Central memory CD4-positive, alpha-beta T cell (primary cell): ENCODE measurements around the gene ENPP1.
A peak's percentile ranks its signal among the peaks of the same experiment; 100 is the strongest.

Experiments
- DNase-seq: peaks from one replicate; pipeline ENCODE4 v3.0.0; 2022

Gene ENPP1

DNA sequence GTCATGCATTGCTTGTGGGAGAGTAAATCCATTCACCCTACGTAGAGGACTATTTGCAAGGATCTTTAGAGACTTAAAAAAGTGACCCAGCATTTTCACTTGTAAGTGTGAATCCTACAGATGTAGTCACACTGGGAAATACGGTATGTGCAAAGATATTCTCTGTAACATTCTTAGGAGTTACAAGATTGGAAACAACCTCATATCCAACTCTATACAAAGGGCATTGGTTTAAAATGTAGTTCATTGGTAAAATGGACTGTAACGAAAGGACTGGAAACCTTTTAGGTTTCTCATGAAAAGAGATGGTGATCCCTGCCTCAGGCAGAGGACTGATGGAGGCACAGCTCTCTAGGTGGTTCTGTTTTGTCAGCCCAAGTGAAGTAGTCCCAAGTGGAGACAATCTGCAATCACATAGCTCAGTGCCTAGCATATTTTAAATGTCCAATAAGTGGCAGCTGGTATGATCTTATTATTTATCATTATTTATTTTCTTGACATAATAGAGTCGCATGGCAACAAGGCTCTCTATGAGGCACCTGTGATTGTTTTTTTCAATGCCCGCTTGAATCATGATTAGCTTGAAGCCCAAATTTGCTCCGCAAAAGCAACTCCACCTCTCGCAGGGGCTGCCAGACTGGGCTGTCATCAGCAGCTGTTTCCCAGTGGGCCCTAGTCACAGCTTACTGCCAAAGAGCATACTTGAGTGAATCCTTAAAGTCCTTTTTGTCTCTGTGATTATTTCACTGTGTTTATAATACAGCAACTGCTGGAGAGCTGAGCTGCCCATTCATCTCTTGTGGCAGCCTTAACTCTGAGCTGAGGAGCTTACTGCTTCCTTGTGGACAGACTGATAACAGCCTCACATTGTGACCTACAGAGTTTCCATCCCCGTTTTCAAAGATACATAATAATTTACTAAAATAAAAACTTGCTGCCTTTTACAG is 19.8 kb upstream of the ENPP1 start:
- no peak for DNase-seq

DNA sequence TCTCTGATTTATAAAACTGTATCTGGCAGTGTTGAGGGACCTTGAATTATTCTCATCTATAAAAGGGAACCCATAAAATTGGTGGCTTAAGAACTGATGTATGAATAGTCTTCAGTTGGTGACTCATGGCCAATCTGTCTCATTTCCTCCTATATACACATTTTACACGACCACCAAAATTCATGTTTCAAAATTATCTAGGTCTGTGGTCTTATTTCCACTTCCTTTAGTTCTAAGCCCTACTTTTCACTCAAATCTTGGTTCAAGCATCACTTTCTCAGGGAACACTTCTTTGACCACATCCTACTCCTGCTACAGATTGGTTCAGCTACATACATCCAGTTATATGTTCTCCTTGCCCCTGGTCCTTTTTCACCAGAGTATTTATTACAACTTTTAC is 18.6 kb upstream of the ENPP1 start:
- no peak for DNase-seq

DNA sequence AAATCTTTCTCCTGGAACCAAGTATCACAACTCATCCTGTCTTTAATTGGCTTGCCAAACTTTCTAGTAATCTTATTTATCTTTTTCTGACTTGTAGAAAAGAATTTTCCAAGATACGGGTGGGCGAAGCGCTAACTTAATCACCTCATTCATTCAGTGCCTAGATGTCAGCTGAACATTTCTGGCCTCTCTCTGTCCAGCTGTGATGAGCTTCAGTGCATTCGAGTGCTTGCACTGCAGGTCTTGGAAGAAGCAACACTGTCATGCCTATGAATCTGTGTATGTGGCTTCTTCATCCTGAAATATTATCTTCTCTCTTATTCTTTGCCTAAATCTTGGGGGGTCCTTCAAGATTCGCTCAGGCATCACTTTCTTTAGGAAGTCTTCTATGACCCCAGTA is 16.3 kb upstream of the ENPP1 start:
- no peak for DNase-seq

DNA sequence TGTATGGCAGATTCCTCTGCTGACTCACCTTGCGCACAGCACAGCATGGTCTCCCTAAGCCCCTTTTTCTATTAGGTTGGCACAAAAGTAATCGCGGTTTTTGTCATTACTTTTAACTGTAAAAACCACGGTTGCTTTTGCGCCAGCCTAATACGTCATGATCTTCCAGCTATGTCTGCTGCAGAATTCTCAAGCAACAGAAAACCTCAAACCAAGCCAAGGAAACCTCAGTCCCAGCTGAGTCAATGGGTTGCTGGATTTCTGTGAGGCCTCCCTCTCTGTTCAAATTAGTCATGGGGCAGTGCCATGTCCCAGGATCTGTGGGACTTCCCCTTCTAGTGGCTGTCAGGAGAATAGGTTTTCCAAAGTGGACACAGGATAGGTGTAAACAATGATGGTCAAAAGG is 15.7 kb upstream of the ENPP1 start:
- no peak for DNase-seq

DNA sequence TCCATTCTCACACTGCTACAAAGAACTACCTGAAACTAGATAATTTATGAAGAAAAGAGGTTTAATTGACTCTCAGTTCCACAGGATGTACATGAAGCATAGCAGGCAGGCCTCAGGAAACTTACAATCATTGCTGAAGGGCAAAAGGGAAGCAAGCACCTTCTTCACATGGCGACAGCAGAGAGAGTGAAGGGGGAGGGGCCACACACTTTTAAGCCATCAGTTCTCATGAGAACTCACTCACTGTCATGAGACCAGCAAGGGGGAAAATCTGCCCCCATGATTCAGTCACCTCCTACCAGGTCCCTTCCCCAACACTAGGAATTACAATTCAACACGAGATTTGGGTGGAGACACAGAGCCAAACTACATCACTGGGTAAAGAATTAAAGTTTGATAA is 12.5 kb upstream of the ENPP1 start:
- DNase-seq, result no peak

DNA sequence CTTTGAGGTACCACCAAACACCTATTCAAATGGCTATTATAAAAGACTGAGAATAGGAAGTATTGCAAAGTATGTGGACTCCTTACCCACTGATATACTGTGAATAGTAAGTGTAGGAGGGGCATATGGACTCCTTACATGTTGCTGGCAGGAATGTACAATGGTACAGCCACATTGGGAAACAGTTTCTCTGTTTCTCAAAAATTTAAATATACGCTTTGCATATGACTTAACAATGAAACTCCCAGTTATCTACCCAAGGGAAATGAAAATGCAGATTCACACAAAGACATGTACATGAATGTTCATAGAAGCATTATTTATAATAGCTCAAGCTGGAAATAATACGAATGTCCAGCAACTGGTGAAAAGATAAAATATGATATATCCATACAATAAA is 5.5 kb upstream of the ENPP1 start:
- DNase-seq, result no peak

DNA sequence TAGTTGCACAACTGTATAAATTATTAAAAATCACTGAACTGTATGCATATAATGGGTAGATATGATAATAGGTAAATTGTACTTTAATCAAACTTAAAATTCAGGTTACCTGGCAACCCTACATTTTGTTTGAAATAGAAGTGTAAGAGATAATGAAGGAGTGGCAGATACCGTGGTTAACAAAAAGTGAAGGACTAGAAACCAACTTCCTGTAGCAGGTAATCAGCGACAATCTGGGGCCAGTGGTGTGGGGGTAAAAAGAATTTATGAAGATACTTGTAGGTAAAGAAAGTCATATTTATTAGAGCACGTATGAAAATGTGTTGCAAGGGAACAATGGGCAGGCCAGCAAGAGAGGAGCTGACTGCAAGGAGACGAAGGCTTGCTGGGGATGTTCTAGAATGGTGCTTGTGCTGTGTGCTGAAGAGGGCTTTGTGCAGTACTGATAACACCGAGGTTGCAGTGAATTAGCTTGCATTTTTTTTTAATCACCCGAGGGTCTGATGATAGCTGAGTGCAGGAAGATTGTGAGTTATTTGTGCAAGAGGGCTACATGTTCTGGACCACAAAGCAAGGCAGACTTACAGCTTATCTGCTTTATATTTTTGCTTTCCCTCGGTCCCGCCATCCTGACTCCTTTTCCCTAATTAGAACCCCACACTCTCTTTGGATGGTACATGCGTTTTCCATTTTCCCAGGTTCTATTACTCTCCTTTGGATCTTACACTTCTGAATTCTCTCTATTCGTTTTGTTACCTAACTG is 4.6 kb upstream of the ENPP1 start:
- peak; percentile 24 for DNase-seq

DNA sequence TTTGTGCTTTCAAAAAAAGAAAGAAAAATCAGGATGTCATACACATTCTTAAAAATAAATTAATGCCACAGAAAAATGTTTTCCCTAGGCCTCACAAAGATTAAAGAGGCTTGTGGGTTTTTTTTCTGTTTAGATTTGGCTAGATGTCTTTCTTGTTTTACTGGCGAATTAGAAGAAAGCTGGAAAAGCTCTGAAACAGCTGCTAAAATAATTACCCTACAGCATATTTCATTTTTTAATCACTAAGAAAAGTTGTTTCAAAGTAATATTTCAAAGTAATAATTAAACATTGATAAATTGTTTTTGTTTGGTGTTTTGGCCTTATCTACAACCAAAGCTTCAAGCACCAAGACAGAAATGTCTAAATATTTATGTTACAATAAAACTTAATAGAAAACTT is 3.7 kb upstream of the ENPP1 start:
- no peak for DNase-seq

DNA sequence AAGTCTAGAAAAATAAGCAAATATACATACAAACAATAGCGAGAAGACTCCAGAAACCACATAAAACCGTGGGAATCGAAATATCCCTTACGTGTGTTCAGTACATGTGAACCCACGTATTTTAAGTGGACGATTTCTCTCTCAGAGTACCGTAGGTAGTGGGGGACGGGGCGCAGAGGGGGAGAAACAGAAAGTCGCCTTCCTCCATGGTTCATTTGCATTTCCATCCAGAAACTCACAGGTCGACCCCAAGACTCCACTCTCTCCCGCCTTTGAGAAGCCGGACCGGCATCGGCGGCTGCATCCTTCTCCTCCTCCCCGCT is 538 bp upstream of the ENPP1 start:
- DNase-seq, result no peak

DNA sequence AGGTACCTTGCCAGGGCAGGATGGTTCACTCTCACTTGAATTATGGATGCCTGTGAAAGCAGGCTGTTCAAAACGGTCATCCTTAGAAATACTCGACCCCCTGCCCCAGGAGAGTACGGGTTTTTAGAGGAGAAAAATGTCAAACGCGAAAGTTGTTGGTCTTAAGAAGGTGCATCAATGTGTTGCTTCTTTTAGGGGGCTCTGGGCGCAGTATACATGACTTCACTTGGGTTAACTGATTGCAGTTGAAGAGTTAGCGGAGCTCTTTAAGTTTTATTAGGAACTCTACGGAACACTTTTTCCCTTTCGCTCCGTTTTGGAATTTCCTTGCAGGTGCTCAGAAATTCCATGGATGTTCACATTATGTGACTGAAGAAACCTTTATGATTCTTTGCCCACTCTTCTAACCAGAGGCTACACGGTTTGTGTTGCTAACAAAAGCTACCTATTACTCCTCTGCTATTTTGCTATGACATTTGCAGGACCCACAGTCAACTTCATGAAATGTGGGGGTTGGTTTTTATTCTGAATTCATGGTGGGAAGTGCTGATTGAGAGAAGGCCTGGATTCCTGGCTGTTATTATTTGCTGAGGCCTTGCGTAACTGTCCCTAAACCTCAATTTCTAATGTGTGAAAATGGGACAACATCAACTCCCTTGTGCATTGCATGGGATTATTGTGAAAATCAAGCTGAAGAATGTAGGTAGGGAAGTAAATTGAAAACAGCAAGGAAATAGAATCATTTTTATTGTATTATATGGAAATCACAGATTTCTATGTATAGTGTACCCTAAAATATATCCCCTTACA is 845 bp downstream of the ENPP1 start:
- no peak for DNase-seq

DNA sequence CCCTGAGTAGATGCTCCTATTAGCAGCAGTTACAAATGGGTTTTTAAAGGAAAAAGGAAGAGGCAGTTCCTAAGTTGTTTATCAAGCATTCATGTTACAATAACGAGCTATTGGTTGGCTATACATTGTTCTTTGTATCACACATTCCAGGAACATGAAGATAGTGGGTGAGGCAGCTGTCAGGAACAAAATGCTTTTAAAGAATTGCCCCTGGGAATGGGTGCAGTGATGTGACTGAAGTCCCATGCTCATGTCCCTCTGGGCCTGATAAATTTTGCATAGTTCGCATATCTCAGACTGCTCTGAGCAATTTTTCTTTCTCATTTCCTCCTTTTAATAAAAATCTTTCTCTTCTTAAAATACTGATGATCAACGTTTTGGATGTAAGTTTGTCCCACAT is 3.7 kb downstream of the ENPP1 start:
- no peak for DNase-seq

DNA sequence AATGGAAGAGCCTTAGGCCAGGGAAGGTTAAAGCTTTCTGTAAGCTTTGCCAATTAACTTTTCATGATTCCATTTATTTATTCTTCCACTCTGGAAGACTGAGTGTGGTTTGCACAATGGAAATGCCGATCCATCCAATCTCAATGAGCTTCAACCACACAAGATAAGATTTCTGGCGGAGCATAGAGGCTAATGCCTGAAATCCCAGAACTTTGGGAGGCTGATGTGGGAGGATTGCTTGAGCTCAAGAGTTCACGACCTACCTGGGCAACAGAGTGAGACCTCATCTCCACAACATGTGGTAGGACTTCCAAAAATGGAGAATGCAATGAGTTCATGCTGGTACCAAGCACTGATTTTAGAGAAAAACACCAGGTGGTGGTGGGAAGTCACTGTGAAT is 6.2 kb downstream of the ENPP1 start:
- no peak for DNase-seq

DNA sequence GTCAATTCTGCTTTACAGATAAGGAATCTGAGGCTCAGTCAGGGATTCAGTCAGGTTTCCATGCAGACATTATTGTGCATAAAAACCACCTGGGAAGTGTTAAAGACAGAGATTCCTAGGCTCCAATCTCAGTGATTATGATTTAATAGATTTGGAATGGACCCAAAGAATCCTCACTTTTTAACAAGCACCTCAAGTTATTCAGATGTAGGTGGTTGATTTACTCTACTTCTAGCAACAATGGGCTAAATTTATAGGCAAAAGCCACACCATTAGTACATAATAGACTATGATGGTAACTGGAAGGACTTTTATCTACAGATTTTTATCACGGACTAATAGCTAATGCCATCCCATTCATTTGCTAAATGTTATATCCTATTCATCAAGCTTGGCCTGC is 9.0 kb downstream of the ENPP1 start:
- DNase-seq, result no peak

DNA sequence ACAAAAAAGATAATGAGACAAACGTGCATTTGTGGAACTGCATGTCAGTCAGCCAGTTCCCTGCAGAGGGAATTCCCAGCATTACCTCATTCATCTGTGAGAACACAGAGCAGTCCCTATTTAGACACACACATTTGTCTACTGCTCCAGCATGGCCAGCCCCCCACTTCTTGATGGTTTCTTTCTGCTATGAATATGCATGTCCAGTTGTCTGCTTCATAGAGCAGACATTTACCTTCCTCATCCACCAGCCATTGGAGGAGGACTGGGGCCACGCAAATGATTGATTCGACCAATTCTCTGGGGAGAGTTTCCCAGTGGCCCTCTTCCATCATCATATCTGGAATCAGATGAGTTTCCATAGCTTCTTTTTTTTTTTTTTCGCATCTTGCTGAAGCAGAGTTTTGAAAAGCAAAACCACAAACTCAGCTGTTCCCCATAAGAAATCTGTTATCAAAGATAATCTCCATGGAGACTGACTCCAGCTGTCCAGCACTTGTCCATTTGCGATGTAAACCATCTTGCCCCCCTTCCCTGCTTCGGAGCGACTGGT is 11.8 kb downstream of the ENPP1 start:
- DNase-seq, result no peak

DNA sequence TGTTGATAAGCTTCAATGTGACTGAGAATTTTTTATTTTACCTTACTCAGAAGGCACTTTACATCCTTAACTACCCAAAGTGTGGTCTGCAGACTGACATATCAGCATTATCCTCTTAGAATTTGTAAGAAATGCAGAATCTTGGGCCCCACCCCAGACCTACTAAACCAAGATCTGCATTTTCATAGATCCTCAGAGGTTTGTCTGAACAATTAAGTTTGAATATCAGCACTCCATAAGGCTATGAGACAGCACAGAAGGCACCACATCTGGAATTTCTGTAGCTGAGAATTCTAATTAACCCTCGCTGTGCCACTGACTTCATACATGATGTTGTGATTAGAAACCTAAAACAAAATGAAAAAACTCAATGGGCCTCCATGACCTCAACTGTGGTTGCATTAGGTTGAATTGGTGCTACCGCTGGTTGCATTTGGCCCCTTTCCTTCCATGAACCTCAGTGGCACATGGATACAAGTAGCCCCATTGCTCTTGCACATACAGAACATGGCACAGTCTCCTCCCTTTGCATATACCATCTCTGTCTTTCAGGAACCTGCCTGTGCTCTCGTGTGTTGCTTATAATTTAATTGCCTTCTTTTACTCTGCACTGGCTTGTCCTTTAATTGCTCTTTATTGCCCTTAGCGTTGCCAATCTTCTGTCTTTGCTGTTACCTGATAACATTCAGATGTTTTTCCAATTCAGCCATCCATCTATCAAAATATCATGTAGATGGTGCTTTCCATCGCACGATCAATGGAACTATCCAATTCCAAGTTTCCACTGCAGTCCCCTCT is 13.4 kb downstream of the ENPP1 start:
- no peak for DNase-seq

DNA sequence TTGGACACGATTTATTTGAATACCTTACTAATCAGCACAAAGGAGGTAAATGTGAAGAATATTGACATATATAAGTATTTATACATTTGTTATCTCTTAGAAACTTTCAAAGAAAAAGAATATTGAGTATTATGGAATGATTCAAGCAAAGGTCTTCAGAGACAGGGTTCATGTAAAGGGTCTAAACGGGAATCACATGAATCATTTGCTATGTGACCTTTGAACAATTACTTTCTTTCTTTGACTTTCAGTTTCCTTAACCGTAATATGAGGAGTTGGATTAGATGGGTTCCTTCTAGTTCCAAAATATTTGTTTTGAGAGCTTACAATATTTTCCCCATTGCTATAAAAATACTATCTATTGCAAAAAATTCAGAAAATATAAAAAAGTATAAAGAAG is 14.3 kb downstream of the ENPP1 start:
- no peak for DNase-seq

DNA sequence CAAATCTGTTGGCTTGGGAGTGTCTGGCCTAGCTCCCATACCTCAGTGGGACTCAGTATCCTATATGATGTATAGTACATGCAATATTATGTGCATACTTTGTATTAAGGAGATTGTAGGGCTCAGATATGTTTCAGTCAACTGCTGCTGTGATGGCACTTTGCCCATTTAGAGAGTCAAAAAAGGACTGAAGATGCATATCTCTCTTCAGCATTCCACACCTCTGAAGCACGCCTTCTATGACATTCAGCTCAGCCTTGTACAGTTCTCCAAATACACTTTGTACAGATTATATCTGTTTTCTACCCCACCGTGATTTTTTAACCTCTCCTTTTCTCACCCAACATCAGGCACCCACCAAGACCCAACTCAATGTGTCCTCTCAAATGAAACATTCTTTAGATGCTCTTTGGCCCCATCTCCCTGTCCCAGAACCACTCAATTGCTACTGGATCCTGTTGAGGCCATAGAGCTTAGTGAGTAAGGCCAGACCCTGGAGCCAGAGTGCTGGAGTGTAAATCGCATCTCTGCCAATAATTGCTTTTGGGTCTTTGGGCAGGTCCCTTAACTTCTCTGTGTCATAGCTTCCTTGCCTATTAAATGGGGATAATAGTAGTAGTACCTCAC is 15.6 kb downstream of the ENPP1 start:
- no peak for DNase-seq

DNA sequence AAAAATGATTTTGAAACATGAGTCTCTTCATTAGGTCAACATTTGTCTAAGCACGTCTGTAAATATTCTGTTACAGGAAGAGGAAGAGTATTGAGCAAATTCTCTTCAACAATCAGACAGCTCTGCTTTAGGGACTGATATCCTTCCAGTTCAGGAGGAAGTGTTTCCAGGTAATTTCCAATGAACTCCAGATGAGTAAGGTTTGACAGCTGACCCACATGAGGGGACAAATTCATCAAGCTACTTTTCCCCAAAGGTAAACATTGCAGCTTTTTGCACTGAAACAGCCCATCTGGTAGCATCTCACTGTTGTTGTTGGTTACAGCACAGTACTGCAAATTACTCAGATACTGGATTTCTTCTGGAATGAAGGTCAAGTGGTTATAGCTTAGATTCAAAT is 18.1 kb downstream of the ENPP1 start:
- no peak for DNase-seq

DNA sequence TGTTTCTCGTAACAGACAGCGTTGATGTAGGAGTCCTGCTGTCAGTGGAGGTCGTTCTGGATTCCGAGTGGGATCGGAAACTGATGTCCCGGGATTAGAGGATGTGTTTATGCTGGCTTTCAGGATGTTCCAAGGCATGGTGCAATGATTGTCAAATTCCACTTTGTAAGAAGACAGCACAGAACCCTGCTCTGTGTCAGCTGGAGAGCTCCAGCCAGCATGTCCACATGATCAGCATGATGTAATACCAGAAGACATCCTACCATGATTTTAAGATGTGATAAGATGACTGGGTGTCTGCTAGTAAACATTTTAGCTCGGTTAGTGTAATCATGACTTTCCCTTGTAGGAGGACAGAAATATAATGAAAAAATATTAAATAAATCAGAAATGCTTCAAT is 20.3 kb downstream of the ENPP1 start:
- DNase-seq, result no peak

DNA sequence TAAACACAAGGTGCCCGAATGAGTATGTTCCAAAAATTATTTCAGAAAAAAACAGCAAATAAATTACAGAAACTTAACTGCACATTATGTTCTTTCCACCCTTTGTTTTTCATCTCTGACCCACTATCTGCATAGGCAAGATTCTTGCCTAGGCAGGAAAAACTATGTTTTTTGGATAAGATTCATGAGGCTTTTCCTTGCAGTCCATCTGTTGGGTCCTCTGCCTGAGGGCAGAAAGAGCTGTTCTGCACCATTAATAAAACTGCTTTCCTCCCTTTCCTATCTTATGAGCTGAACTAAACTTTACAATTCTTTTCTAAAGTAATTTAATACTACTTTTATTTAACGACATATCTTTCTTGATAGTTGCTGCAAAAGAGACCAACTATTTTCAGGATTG is 21.1 kb downstream of the ENPP1 start:
- no peak for DNase-seq

DNA sequence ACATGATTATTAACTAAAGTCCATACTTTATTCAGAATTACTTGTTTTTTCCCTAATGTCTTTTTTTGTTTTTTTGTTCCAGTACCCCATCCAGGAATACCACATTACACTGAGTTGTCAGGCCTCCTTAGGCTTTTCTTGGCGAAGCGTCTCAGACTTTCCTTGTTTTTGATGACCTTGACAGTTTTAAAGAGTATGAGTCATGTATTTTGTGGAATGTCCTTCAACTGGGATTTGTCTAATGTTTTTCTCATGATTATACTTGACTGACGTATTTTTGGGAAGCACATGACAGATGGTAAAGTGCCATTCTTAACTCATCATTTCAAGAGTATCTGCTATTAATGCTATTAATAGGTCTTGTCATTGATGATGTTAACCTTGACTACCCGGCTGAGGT is 23.6 kb downstream of the ENPP1 start:
- no peak for DNase-seq

DNA sequence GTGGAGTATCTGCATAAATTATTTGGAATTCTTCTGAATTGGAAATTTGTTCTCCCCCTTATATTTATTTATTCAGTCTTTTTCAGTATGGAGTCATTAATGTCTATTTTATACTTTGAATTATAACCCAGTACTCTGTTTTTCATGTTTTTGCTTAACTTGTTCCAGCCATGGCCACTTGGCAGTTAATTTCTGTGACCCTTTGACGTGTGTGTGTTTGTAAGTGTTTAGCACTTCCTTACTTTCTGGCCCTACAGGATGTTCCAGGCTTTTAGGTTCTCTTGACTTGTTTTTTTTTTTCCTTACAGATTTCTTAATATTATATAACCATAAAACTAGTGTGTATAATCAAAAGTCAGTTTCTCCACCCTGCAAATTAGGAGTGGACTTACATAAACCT is 24.1 kb downstream of the ENPP1 start:
- no peak for DNase-seq
